Astrocyte (in vitro differentiated cells and primary cell): ENCODE data around the gene CTDP1.

Experiments
- CTCF ChIP-seq: IDR thresholded peaks from 2 replicates; pipeline ENCODE4 v1.5.1; 2011; ENCODE audit warnings: low read depth, mild to moderate bottlenecking, inconsistent platforms, low read length, moderate library complexity; ENCODE audit not compliant: insufficient read depth
- EZH2 ChIP-seq: IDR thresholded peaks from 2 replicates; pipeline ENCODE4 v1.6.1; 2012; ENCODE audit warnings: mild to moderate bottlenecking, low read length, inconsistent platforms; ENCODE audit not compliant: insufficient read depth

GRCh38 chr18:79679552-79680099 is at the start of gene CTDP1:
- TF ChIP-seq CTCF (no peak), EZH2 (no peak)
